Right lobe of liver (tissue), 4 donors: Measurements from ENCODE around the gene BTF3.

Experiments
- CTCF ChIP-seq, 4 donors: fragments of 200-600 bp in 3 of 4; fragments of 450-650 bp in 1 of 4; IDR thresholded peaks; one replicate each; pipeline versions ENCODE4 v1.5.1 to v1.8.0; 2016 to 2022; ENCODE audit warnings: antibody characterized with exemption in 4 of 4, mild to moderate bottlenecking in 2 of 4
- POLR2A ChIP-seq: fragments of 450-650 bp; IDR thresholded peaks from one replicate; pipeline ENCODE4 v1.6.1; 2017; ENCODE audit warnings: antibody characterized with exemption, mild to moderate bottlenecking
- donor health status: DM: no; HTN: no; CAD: no.
- donor health status: DM: no; HTN: no; CAD: no.
- donor health status: DM: no; HTN: yes; CAD: no.

- no peak for TF ChIP-seq POLR2A
- no peak for TF ChIP-seq CTCF (IDR thresholded peaks at IDR 0.05)
Measured at GRCh38 chr5:73545403-73545779, 47.1 kb downstream of the BTF3 start.
